Spleen (tissue), 7 donors: Measurements from ENCODE around the gene LTB4R2.

ENCODE experiments used
- POLR2A ChIP-seq, 3 donors: fragments of 450-650 bp; IDR thresholded peaks; one replicate each; pipeline ENCODE4 v1.5.1; 2017; ENCODE audit warnings: antibody characterized with exemption in 3 of 3, mild to moderate bottlenecking in 1 of 3
- TF ChIP-seq, protein P1 (sequence below), 11 experiments: fragments of 200-600 bp in 7 of 11; fragments of 450-650 bp in 4 of 11; sonication (generic) in 4 of 11; IDR thresholded peaks in 8 of 11; conservative IDR thresholded peaks in 3 of 11; 1 replicate in 7 of 11; 2 replicates in 4 of 11; pipeline versions ENCODE4 v1.4.0 to v1.8.0; 2016 to 2021; ENCODE audit warnings: antibody characterized with exemption in 11 of 11, inconsistent platforms in 4 of 11, mild to moderate bottlenecking in 1 of 11
- donor health status: DM: no; HTN: no; CAD: no; lungs with moderate emphysema.
- donor health status: DM: no; HTN: no; CAD: no.
- donor health status: DM: no; HTN: no; CAD: no.

DNA sequence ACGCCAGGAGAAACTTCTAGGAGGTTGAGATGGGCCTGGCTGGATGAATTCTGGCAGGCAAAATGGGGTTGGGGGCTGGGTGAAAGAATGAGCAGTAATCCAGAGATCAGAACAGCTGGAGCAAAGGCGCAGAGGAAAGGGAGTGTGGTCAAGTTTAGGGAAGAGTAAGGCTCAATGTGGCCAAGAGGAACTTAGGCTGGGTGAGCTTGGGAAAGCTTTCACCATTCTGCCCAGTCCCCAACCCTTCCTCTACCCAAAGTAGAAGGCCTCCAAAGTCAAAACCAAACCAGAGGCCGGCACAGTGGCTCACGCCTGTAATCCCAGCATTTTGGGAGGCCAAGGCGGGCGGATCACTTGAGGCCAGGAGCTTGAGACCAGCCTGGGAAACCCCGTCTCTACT lies 28.3 kb upstream of the LTB4R2 start:
- TF ChIP-seq POLR2A (IDR thresholded peaks at IDR 0.05) = no peak
- TF ChIP-seq, protein P1, sequence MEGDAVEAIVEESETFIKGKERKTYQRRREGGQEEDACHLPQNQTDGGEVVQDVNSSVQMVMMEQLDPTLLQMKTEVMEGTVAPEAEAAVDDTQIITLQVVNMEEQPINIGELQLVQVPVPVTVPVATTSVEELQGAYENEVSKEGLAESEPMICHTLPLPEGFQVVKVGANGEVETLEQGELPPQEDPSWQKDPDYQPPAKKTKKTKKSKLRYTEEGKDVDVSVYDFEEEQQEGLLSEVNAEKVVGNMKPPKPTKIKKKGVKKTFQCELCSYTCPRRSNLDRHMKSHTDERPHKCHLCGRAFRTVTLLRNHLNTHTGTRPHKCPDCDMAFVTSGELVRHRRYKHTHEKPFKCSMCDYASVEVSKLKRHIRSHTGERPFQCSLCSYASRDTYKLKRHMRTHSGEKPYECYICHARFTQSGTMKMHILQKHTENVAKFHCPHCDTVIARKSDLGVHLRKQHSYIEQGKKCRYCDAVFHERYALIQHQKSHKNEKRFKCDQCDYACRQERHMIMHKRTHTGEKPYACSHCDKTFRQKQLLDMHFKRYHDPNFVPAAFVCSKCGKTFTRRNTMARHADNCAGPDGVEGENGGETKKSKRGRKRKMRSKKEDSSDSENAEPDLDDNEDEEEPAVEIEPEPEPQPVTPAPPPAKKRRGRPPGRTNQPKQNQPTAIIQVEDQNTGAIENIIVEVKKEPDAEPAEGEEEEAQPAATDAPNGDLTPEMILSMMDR (IDR thresholded peaks at IDR 0.05 in 8 of 11, conservative IDR thresholded peaks at IDR 0.05 in 3 of 11) = no peak
